Epithelial cell of proximal tubule (primary cell): ENCODE measurements around the gene INPP4A. TPM values are rescaled to one million over a fixed set of nuclear protein-coding genes. Genes with fewer than 3 reads are reported as not detected.
"Not testable (repeated sequence)": the region's sequence is repeated elsewhere in the genome, so short reads cannot be mapped to it uniquely, and the experiment has no call there.

Source experiments
- DNase-seq: peaks from one replicate; pipeline ENCODE4 v3.0.0-alpha.2; 2011; ENCODE audit warnings: low read depth
- H3K4me3 ChIP-seq: 2 replicates; pipeline ENCODE4 v1.5.1; 2011; ENCODE audit warnings: low read depth, mild to moderate bottlenecking, low read length
- CTCF ChIP-seq: conservative IDR thresholded peaks from 2 replicates; pipeline ENCODE4 v1.5.1; 2012; ENCODE audit warnings: low read depth, mild to moderate bottlenecking, low read length
- total RNA-seq: library from RNA; depleted of rRNA; stranded (reverse); fragments of >200 nt; gene quantifications from 2 replicates; pipeline ENCODE4 v1.2.3, GENCODE V29; 2015

Gene INPP4A
- total RNA-seq, 1 donor from 2014 or later = 12.2 TPM

DNA sequence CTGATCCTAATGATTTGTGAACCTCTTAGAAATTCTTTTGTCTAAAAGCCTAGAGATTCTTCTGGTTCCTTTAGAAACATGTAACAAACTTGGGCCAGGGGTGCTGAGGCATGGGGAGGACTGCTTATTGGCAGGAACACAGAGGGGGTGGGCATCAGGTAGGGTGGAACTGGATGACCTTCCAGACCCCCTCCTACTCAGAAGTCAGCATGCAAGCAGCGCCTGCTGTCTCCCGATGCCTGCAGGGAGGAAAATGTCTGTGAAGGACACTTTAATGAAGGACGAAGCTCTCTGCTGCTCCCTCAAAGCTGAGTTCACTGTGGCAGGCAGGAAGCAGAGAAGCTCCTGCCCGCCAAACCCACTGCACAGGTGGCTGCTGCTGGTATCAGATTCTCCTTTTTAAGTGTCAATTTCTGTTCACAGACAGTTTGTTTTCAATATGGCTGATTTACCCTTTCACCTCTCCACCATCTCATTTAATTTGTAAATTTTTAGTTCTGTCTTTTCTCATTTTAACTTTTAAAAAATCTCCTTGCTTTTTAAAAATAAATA lies 144.3 kb downstream of the INPP4A start:
- no peak for TF ChIP-seq CTCF
- no peak overlapping the region for H3K4me3 ChIP-seq
- no peak for DNase-seq

DNA sequence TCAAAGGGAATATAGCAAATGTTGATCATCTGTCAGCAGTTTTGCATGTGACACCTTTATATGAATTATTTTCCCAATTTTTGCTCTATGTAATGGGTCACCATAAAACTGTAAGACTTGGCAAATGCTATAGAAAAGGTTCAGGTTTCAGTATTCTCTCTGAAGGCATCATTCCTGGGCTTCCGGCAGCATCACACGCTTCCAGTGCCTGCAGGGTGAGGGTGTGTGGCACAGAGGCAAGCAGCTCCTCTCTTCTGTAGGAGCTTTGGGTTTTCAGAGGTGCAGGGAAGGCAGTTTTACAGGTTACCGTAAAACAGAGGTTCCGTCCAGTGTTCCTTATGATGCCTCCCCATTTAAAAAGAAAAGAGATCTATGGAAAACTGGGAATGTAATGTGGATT lies 144.8 kb downstream of the INPP4A start:
- TF ChIP-seq CTCF = no peak
- no peak overlapping the region for H3K4me3 ChIP-seq
- no peak for DNase-seq

- DNase-seq = no peak
- TF ChIP-seq CTCF = no peak
- no peak overlapping the region for H3K4me3 ChIP-seq
These were observed 147.9 kb downstream of the INPP4A start for GRCh38 chr2:98592565-98592964.

- not testable (repeated sequence) for H3K4me3 ChIP-seq, DNase-seq
These were observed 150.0 kb downstream of the INPP4A start for GRCh38 chr2:98594665-98595064.

GRCh38 chr2:98598781-98599428 lies 154.2 kb downstream of the INPP4A start:
- H3K4me3 ChIP-seq = no peak overlapping the region
- no peak for DNase-seq

DNA sequence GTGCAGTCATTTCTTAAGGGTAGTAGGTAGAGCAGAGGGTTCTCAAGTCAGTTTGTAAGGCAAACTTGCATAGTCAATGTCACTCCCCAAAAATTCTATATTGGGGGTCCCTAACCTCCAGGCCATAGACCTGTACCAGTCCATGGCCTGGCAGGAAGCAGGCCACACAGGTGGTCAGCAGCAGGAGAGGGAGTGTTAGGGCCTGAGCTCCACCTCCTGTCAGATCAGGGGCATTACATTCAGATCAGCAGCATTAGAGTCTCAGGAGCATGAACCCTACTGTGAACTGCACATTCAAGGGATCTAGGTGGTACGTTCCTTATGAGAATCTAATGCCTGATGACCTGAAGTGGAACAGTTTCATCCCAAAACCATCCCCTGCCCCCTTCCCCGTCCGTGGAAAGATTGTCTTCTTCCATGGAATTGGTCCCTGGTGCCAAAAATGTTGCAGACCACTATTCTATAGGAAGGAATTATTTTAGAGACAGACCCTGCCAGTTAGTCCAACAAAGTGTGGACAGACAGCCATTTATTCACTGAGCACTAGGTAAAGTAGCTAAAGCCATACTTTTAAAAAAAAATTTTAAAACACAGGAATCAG lies 157.0 kb downstream of the INPP4A start:
- no peak for DNase-seq
- H3K4me3 ChIP-seq = no peak overlapping the region
- peak; percentile 80 for TF ChIP-seq CTCF

More at GRCh38 chr2:98598781-98599428, 154.2 kb downstream of the INPP4A start:
- no peak for TF ChIP-seq CTCF

DNA sequence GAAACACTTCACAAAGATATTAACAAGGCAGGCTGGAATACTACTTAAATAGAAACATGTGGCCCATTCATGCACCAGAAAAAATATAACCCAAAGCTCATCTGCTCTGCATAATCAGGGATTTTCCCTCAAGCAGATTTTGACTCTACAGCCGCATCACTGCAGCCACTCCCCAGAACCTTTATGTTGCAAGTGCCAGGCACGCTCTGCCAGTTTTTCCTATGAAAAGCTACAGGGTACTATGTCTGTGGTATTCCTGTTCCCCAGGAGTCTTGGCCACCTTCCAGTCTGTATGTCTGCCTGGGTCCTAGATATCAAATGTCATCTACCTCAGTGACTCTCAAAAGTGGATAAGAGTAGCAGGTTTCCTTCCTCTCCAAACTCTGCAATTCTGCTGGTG lies 159.9 kb downstream of the INPP4A start:
- no peak overlapping the region for H3K4me3 ChIP-seq
- no peak for DNase-seq
- TF ChIP-seq CTCF = no peak
